GM12878 (cell line): ENCODE data around the gene EIF2D. TPM values are rescaled to one million over a fixed set of nuclear protein-coding genes. Genes with fewer than 3 reads are reported as not detected.
A peak's percentile ranks its signal among the peaks of the same experiment; 100 is the strongest.

Experiments
- ATAC-seq: fragments of 200-7000 bp; cut with Tn5 transposase; 3 replicates; pipeline ENCODE4 v1.9.1; 2020; ENCODE audit warnings: mild to moderate bottlenecking, moderate library complexity
- BruUV-seq: library from RNA; stranded (reverse); fragments of 400-500 nt; replicated peaks from 2 replicates; lab custom pipeline; 2021; lab: Mats Ljungman, UMichigan
- CTCF ChIA-PET: fragments of 300-600 bp; sonication (Branson Sonifier 250); formaldehyde crosslinking; extraction: SDS; loops from one replicate; lab custom pipeline; 2021; ENCODE audit warnings: inconsistent platforms; lab: Yijun Ruan, JAX
- POLR2A ChIA-PET: fragments of 350-600 bp; formaldehyde crosslinking; extraction: SDS; loops from one replicate; lab custom pipeline; 2021; ENCODE audit warnings: inconsistent platforms; lab: Charles Lee
- RAD21 ChIA-PET: fragments of 300-600 bp; sonication (Branson Sonifier 250); formaldehyde crosslinking; loops from one replicate; lab custom pipeline; 2023; ENCODE audit warnings: antibody characterized with exemption; ENCODE audit not compliant: unreplicated experiment; lab: Charles Lee
- SMC1A ChIA-PET: fragments of 300-600 bp; sonication (Branson Sonifier 250); formaldehyde crosslinking; loops from one replicate; lab custom pipeline; 2023; ENCODE audit not compliant: unreplicated experiment, uncharacterized antibody; lab: Charles Lee
- DNase-seq: peaks from one replicate; pipeline ENCODE4 v3.0.0-alpha.2; 2011; ENCODE audit warnings: low read depth, low spot score
- FAIRE-seq: peaks from 3 replicates; lab custom pipeline; 2011; peaks lifted over from hg19 to GRCh38; lab: Jason Lieb, UNC
- H2AFZ ChIP-seq: 2 replicates; pipeline ENCODE4 v1.6.0; 2011; ENCODE audit warnings: low read depth, low read length, control low read depth; ENCODE audit not compliant: control insufficient read depth
- H3K27ac ChIP-seq: 2 replicates; pipeline ENCODE4 v1.5.1; 2011; ENCODE audit warnings: control low read depth; ENCODE audit not compliant: control insufficient read depth, insufficient read depth
- H3K27me3 ChIP-seq, 2 experiments: replicated peaks in 1 of 2; 2 replicates each; pipeline versions ENCODE4 v1.6.0 to v1.6.1; 2011; ENCODE audit warnings: low read length in 1 of 2; ENCODE audit not compliant: control insufficient read depth in 2 of 2, insufficient read depth in 2 of 2
- H3K36me3 ChIP-seq, 2 experiments: 2 replicates each; pipeline ENCODE4 v1.5.1; 2011; ENCODE audit warnings: low read length in 1 of 2; ENCODE audit not compliant: control insufficient read depth in 2 of 2, insufficient read depth in 2 of 2
- H3K4me1 ChIP-seq: 2 replicates; pipeline ENCODE4 v1.6.1; 2011; ENCODE audit warnings: mild to moderate bottlenecking, low read length, moderate library complexity, mixed read lengths; ENCODE audit not compliant: control insufficient read depth, insufficient read depth
- H3K4me2 ChIP-seq: 2 replicates; pipeline ENCODE4 v1.6.0; 2011; ENCODE audit warnings: control low read depth; ENCODE audit not compliant: control insufficient read depth, insufficient read depth
- H3K4me3 ChIP-seq: fragments of 200-600 bp; sonication (generic); 2 replicates; pipeline ENCODE4 v1.5.1; 2016
- H3K79me2 ChIP-seq: 2 replicates; pipeline ENCODE4 v1.6.0; 2011; ENCODE audit warnings: low read length; ENCODE audit not compliant: control insufficient read depth, insufficient read depth
- H3K9ac ChIP-seq: 2 replicates; pipeline ENCODE4 v1.8.0; 2011; ENCODE audit warnings: low read length, control low read depth, mixed read lengths; ENCODE audit not compliant: control insufficient read depth, insufficient read depth
- H3K9me3 ChIP-seq: replicated peaks from 3 replicates; pipeline ENCODE4 v1.5.1; 2011; ENCODE audit warnings: mild to moderate bottlenecking, low read length; ENCODE audit not compliant: control insufficient read depth, insufficient read depth
- H4K20me1 ChIP-seq: 2 replicates; pipeline ENCODE4 v1.6.0; 2011; ENCODE audit not compliant: control insufficient read depth, insufficient read depth
- CBX5 ChIP-seq: sonication (generic); IDR thresholded peaks from 2 replicates; pipeline ENCODE4 v1.6.1; 2016; ENCODE audit warnings: low read depth, moderate library complexity, mild to moderate bottlenecking, inconsistent platforms
- DPF2 ChIP-seq: fragments of 450-650 bp; IDR thresholded peaks from 2 replicates; pipeline ENCODE4 v1.6.1; 2017; ENCODE audit warnings: mild to moderate bottlenecking
- EED ChIP-seq: sonication (generic); IDR thresholded peaks from 2 replicates; pipeline ENCODE4 v1.6.1; 2016; ENCODE audit warnings: antibody characterized with exemption, low read depth
- FOXM1 ChIP-seq: IDR thresholded peaks from 2 replicates; pipeline ENCODE4 v1.6.1; 2012; ENCODE audit warnings: low read depth, mild to moderate bottlenecking, inconsistent platforms, low read length, moderate library complexity
- MTA3 ChIP-seq: IDR thresholded peaks from 2 replicates; pipeline ENCODE4 v1.6.1; 2012; ENCODE audit warnings: low read length, inconsistent platforms, borderline replicate concordance
- NFIC ChIP-seq: IDR thresholded peaks from 2 replicates; pipeline ENCODE4 v1.6.1; 2012; ENCODE audit warnings: low read depth, mild to moderate bottlenecking, inconsistent platforms, low read length, moderate library complexity
- PML ChIP-seq: IDR thresholded peaks from 2 replicates; pipeline ENCODE4 v1.6.1; 2012; ENCODE audit warnings: low read length, inconsistent platforms
- POLR2AphosphoS5 ChIP-seq: IDR thresholded peaks from 2 replicates; pipeline ENCODE4 v1.6.1; 2011; ENCODE audit warnings: mild to moderate bottlenecking, low read length, inconsistent platforms
- RAD21 ChIP-seq: IDR thresholded peaks from 2 replicates; pipeline ENCODE4 v1.6.1; 2011; ENCODE audit warnings: mild to moderate bottlenecking, low read depth, low read length, moderate library complexity; ENCODE audit not compliant: insufficient read depth
- RB1 ChIP-seq: fragments of 450-650 bp; formaldehyde crosslinking; IDR thresholded peaks from 2 replicates; pipeline ENCODE4 v1.6.1; 2017; ENCODE audit warnings: mild to moderate bottlenecking, borderline replicate concordance
- RUNX3 ChIP-seq: IDR thresholded peaks from 2 replicates; pipeline ENCODE4 v1.6.1; 2012; ENCODE audit warnings: low read length, inconsistent platforms
- SMC3 ChIP-seq: IDR thresholded peaks from 2 replicates; pipeline ENCODE4 v1.6.1; 2011; ENCODE audit warnings: low read length, improper control_type of control experiment, borderline replicate concordance
- ZBED1 ChIP-seq: IDR thresholded peaks from 2 replicates; pipeline ENCODE4 v1.6.1; 2016; ENCODE audit warnings: borderline replicate concordance
- ZNF207 ChIP-seq: fragments of 450-650 bp; IDR thresholded peaks from 2 replicates; pipeline ENCODE4 v1.6.1; 2014; ENCODE audit warnings: antibody characterized with exemption, mild to moderate bottlenecking, borderline replicate concordance
- WGBS: methylation state at CpG from one replicate; pipeline ENCODE4 v1.1.6; 2016; ENCODE audit warnings: low lambda C conversion rate; ENCODE audit not compliant: insufficient replicate concordance, insufficient coverage; ENCODE audit errors: missing lambda C conversion rate; 5-methylcytosine and 5-hydroxymethylcytosine counted together
- in situ Hi-C: fragments of 300-500 bp; cut with MboI; formaldehyde crosslinking; loops from 9 replicates; pipeline ENCODE4 v1.14.3; 2018; ENCODE audit warnings: mixed read lengths
- intact Hi-C: fragments of 100-400 bp; cut with micrococcal nuclease; formaldehyde crosslinking; loops from one replicate; pipeline ENCODE4 v1.14.2; 2022; ENCODE audit not compliant: unreplicated experiment
- polyA plus RNA-seq, 11 experiments: library from polyadenylated mRNA; depleted of rRNA in 4 of 11; unstranded in 6 of 11; stranded (reverse) in 5 of 11; fragments of >200 nt; fragmentation: Nextera tagmentation in 4 of 11; fragmentation: Illumina TruSeq in 1 of 11; extraction: Ambion mirVana in 4 of 11; extraction: Trizol in 1 of 11; gene quantifications; 1 replicate in 1 of 11; 2 replicates in 10 of 11; pipeline versions ENCODE4 v1.2.1 to v1.2.3, GENCODE V29; 2011 to 2016; ENCODE audit warnings: inconsistent platforms in 2 of 11, missing spikeins in 2 of 11, low read depth in 1 of 11
- total RNA-seq, 4 experiments: library from RNA; depleted of rRNA in 3 of 4; stranded (reverse); fragments of >200 nt in 3 of 4; fragmentation: Illumina TruSeq in 1 of 4; extraction: Trizol in 1 of 4; gene quantifications; 2 replicates each; pipeline versions ENCODE4 v1.2.1 to v1.2.3, GENCODE V29; 2013 to 2021
- TF ChIP-seq, protein P1 (sequence below): fragments of 450-650 bp; conservative IDR thresholded peaks from 2 replicates; pipeline ENCODE4 v1.6.1; 2017; ENCODE audit warnings: mild to moderate bottlenecking, moderate library complexity
- TF ChIP-seq, protein P2 (sequence below): IDR thresholded peaks from 2 replicates; pipeline ENCODE4 v1.6.1; 2011; ENCODE audit warnings: low read depth, low read length, improper control_type of control experiment, borderline replicate concordance
- TF ChIP-seq, protein P3 (sequence below): IDR thresholded peaks from 2 replicates; pipeline ENCODE4 v1.6.1; 2012; ENCODE audit warnings: low read length, inconsistent platforms

The EIF2D gene
- total and polyA plus RNA-seq, 10 of the 15 experiments (the other 5 are each of a cell fraction or from before 2014, with no cell fraction given): 65.2 to 133 (median 79.0) TPM

DNA sequence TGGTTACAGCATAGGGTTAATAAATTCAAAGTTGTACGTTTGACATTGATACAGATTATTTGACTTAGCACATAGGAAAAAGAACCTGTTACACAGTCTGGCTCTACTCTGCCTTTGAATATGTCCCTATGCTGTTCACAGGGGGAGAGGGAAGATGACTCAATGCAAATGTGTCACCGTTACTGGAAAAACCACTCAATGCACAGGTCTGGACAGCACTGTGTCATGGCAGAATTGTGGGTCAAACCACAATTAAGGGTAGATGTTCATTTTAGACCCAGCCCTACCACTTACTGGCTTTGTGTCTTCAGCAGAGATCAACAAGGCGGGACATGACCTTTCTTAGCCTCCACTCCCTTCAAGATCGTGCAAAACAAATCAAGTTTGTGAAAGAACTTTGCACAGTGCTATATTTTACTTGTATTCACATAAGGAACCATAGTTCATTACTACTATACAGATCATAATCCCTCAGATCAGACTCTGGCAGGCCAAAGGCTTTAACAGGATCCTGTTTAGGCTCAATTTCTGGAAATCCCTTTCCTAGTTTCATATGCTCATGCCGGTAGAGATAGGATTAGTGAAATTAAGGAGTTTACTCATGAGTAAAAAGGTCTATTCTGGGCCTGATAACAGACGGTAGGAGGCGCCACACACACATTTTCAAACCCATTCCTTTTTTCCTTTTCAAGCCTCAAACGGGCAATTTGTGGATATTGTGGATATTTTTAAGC, 22.1 kb downstream of the EIF2D start:
- in situ Hi-C loops: no loop called here
- ATAC-seq: peak; percentile 89
- intact Hi-C loops: loop anchor here (1.0 kb wide), 1 partner anchor 74 kb away; no protein-coding TSS in a partner anchor
- TF ChIP-seq, protein P1, sequence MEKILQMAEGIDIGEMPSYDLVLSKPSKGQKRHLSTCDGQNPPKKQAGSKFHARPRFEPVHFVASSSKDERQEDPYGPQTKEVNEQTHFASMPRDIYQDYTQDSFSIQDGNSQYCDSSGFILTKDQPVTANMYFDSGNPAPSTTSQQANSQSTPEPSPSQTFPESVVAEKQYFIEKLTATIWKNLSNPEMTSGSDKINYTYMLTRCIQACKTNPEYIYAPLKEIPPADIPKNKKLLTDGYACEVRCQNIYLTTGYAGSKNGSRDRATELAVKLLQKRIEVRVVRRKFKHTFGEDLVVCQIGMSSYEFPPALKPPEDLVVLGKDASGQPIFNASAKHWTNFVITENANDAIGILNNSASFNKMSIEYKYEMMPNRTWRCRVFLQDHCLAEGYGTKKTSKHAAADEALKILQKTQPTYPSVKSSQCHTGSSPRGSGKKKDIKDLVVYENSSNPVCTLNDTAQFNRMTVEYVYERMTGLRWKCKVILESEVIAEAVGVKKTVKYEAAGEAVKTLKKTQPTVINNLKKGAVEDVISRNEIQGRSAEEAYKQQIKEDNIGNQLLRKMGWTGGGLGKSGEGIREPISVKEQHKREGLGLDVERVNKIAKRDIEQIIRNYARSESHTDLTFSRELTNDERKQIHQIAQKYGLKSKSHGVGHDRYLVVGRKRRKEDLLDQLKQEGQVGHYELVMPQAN: no peak
- TF ChIP-seq RAD21 (0 out of 2 replicates have a peak, but pooled peaks have one; percentile 26), MTA3 (peak; percentile 73; the same call in 1 of the 2 replicates), NFIC (peak; percentile 50), ZBED1 (peak; percentile 28; the same call in 1 of the 2 replicates), SMC3 (peak; percentile 24; the same call in 1 of the 2 replicates), EED (0 out of 2 replicates have a peak, but pooled peaks have one; percentile 26), RUNX3 (peak; percentile 93), PML (0 out of 2 replicates have a peak, but pooled peaks have one; percentile 27), CBX5 (no peak), DPF2 (no peak), FOXM1 (0 out of 2 replicates have a peak, but pooled peaks have one; percentile 52), POLR2AphosphoS5 (0 out of 2 replicates have a peak, but pooled peaks have one; percentile 42), ZNF207 (no peak), RB1 (no peak)
- TF ChIP-seq, protein P2, sequence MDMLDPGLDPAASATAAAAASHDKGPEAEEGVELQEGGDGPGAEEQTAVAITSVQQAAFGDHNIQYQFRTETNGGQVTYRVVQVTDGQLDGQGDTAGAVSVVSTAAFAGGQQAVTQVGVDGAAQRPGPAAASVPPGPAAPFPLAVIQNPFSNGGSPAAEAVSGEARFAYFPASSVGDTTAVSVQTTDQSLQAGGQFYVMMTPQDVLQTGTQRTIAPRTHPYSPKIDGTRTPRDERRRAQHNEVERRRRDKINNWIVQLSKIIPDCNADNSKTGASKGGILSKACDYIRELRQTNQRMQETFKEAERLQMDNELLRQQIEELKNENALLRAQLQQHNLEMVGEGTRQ: no peak
- TF ChIP-seq, protein P3, sequence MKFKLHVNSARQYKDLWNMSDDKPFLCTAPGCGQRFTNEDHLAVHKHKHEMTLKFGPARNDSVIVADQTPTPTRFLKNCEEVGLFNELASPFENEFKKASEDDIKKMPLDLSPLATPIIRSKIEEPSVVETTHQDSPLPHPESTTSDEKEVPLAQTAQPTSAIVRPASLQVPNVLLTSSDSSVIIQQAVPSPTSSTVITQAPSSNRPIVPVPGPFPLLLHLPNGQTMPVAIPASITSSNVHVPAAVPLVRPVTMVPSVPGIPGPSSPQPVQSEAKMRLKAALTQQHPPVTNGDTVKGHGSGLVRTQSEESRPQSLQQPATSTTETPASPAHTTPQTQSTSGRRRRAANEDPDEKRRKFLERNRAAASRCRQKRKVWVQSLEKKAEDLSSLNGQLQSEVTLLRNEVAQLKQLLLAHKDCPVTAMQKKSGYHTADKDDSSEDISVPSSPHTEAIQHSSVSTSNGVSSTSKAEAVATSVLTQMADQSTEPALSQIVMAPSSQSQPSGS: peak; percentile 53; the same call in 1 of the 2 replicates

More for the DNA sequence above, 22.1 kb downstream of the EIF2D start:
- BruUV-seq: no TSS peak
- WGBS: 20% methylated on average over 8 of the region's 8 CpGs
- no peak overlapping the region for H3K9ac ChIP-seq
- peak overlapping the region; percentile 39; the same call in 1 of the 2 replicates for H3K4me2 ChIP-seq
- ChIA-PET SMC1A (interaction anchor here (1.2 to 15.4 kb wide), 3 partner anchors 30 to 77 kb away, joined by 3 to 476 read pairs (median 25); no protein-coding TSS in a partner anchor), CTCF (interaction anchor here (1.3 to 15.7 kb wide), 8 partner anchors 8 to 111 kb away, joined by 3 to 440 read pairs (median 10); no protein-coding TSS in a partner anchor), POLR2A (no interaction called here), RAD21 (interaction anchor here (1.6 to 1.9 kb wide), 2 partner anchors 73 to 95 kb away, joined by 3 to 7 read pairs; no protein-coding TSS in a partner anchor)
- peaks cover 27 to 40% of the 10 kb centered on the region in 2 experiments for H3K36me3 ChIP-seq
- DNase-seq (no peak), FAIRE-seq (peak; percentile 87)
- no peak overlapping the region for H3K4me3 ChIP-seq
- peak overlapping the region; percentile 34 for H3K27ac ChIP-seq
- no peaks in the 10 kb centered on the region for H3K27me3 ChIP-seq
- H3K4me1 ChIP-seq: peaks cover 6% of the 10 kb centered on the region; the same call in 1 of the 2 replicates
- no peaks in the 10 kb centered on the region for H3K9me3 ChIP-seq
- no peaks in the 10 kb centered on the region for H3K79me2 ChIP-seq
- no peaks in the 10 kb centered on the region for H4K20me1 ChIP-seq
- H2AFZ ChIP-seq: no peak overlapping the region
